WTC11 (cell line): Measurements from ENCODE around the gene ST6GALNAC2. TPM values are rescaled to one million over a fixed set of nuclear protein-coding genes. Genes with fewer than 3 reads are reported as not detected.
"Not testable (repeated sequence)": the region's sequence is repeated elsewhere in the genome, so short reads cannot be mapped to it uniquely, and the experiment has no call there.

Source experiments
- ATAC-seq: fragments of 200-7000 bp; cut with Tn5 transposase; 2 replicates; pipeline ENCODE4 v1.10.0; 2021; ENCODE audit warnings: mild to moderate bottlenecking, moderate library complexity
- CTCF ChIA-PET: fragments of 300-600 bp; sonication (Branson Sonifier 250); formaldehyde crosslinking; loops from one replicate; lab custom pipeline; 2021; ENCODE audit warnings: antibody characterized with exemption; lab: Charles Lee
- POLR2A ChIA-PET: fragments of 350-600 bp; sonication (Branson Sonifier 250); formaldehyde crosslinking; loops from one replicate; lab custom pipeline; 2021; ENCODE audit warnings: antibody characterized with exemption; lab: Charles Lee
- DNase-seq: peaks from one replicate; pipeline ENCODE4 v3.0.0; 2021; ENCODE audit warnings: low spot score
- H3K27ac Mint-ChIP-seq: 2 replicates; pipeline ENCODE4 v1.8.0; 2021; ENCODE audit warnings: mixed read lengths
- H3K27me3 Mint-ChIP-seq: 2 replicates; pipeline ENCODE4 v1.8.0; 2021; ENCODE audit warnings: low read depth, mild to moderate bottlenecking, moderate library complexity, mixed read lengths
- H3K36me3 Mint-ChIP-seq: 2 replicates; pipeline ENCODE4 v1.8.0; 2021; ENCODE audit warnings: mixed read lengths
- H3K4me1 Mint-ChIP-seq: 2 replicates; pipeline ENCODE4 v1.8.0; 2022; ENCODE audit warnings: mixed read lengths
- H3K4me3 Mint-ChIP-seq: 2 replicates; pipeline ENCODE4 v1.8.0; 2021; ENCODE audit warnings: mild to moderate bottlenecking, moderate library complexity, mixed read lengths
- H3K9me3 Mint-ChIP-seq: 2 replicates; pipeline ENCODE4 v1.8.0; 2021; ENCODE audit warnings: mixed read lengths
- ATF2 ChIP-seq: sonication (generic); formaldehyde crosslinking; IDR thresholded peaks from 2 replicates; pipeline ENCODE4 v1.8.1; 2022; ENCODE audit warnings: low read depth, missing genetic modification reagents, borderline replicate concordance
- CREM ChIP-seq: sonication (generic); formaldehyde crosslinking; IDR thresholded peaks from 2 replicates; pipeline ENCODE4 v1.8.1; 2022; ENCODE audit warnings: mild to moderate bottlenecking, missing genetic modification reagents, moderate library complexity
- ETV6 ChIP-seq: sonication (generic); formaldehyde crosslinking; IDR thresholded peaks from 2 replicates; pipeline ENCODE4 v1.8.1; 2022; ENCODE audit warnings: mild to moderate bottlenecking, missing genetic modification reagents
- GRHL2 ChIP-seq: fragments of 250-450 bp; sonication (Bioruptor Pico); IDR thresholded peaks from 2 replicates; pipeline ENCODE4 v1.8.0; 2022; ENCODE audit warnings: mild to moderate bottlenecking, moderate library complexity; ENCODE audit not compliant: insufficient replicate concordance, severe bottlenecking
- HMGA2 ChIP-seq: fragments of 250-450 bp; sonication (Bioruptor Pico); IDR thresholded peaks from 2 replicates; pipeline ENCODE4 v1.4.0; 2021; ENCODE audit warnings: mild to moderate bottlenecking, moderate library complexity
- JAZF1 ChIP-seq: fragments of 250-450 bp; sonication (Bioruptor Pico); IDR thresholded peaks from 2 replicates; pipeline ENCODE4 v1.9.0; 2021; ENCODE audit warnings: moderate library complexity, mild to moderate bottlenecking, inconsistent platforms
- MXD4 ChIP-seq: fragments of 250-450 bp; sonication (Bioruptor Pico); IDR thresholded peaks from 2 replicates; pipeline ENCODE4 v1.8.0; 2021; ENCODE audit warnings: mild to moderate bottlenecking, moderate library complexity, borderline replicate concordance
- MYBL2 ChIP-seq: sonication (generic); formaldehyde crosslinking; IDR thresholded peaks from 2 replicates; pipeline ENCODE4 v1.8.1; 2023; ENCODE audit warnings: mild to moderate bottlenecking, moderate library complexity, missing genetic modification reagents
- PREB ChIP-seq: sonication (generic); formaldehyde crosslinking; IDR thresholded peaks from 2 replicates; pipeline ENCODE4 v1.8.1; 2022; ENCODE audit warnings: mild to moderate bottlenecking, missing genetic modification reagents, moderate library complexity, borderline replicate concordance
- SP1 ChIP-seq: sonication (generic); formaldehyde crosslinking; conservative IDR thresholded peaks from 2 replicates; pipeline ENCODE4 v1.8.1; 2022; ENCODE audit warnings: missing genetic modification reagents
- USF1 ChIP-seq: sonication (generic); formaldehyde crosslinking; IDR thresholded peaks from 2 replicates; pipeline ENCODE4 v1.8.0; 2022; ENCODE audit warnings: mild to moderate bottlenecking, missing genetic modification reagents
- ZBTB21 ChIP-seq: sonication (generic); formaldehyde crosslinking; IDR thresholded peaks from 2 replicates; pipeline ENCODE4 v1.8.1; 2023; ENCODE audit warnings: mild to moderate bottlenecking, missing genetic modification reagents, borderline replicate concordance
- ZNF416 ChIP-seq: fragments of 250-450 bp; sonication (Bioruptor Pico); IDR thresholded peaks from 2 replicates; pipeline ENCODE4 v1.9.0; 2021; ENCODE audit warnings: mild to moderate bottlenecking, inconsistent platforms
- total RNA-seq: library from RNA; stranded (reverse); gene quantifications from 3 replicates; pipeline ENCODE4 v1.2.3, GENCODE V29; 2021
- TF ChIP-seq, protein P1 (sequence below): fragments of 250-450 bp; sonication (Bioruptor Pico); conservative IDR thresholded peaks from 2 replicates; pipeline ENCODE4 v1.9.0; 2021; ENCODE audit warnings: mild to moderate bottlenecking

The ST6GALNAC2 gene
- total RNA-seq, 1 experiment from 2014 or later: not detected

- TF ChIP-seq HMGA2 (CRISPR knock-in tag): no peak
- TF ChIP-seq, protein P1, sequence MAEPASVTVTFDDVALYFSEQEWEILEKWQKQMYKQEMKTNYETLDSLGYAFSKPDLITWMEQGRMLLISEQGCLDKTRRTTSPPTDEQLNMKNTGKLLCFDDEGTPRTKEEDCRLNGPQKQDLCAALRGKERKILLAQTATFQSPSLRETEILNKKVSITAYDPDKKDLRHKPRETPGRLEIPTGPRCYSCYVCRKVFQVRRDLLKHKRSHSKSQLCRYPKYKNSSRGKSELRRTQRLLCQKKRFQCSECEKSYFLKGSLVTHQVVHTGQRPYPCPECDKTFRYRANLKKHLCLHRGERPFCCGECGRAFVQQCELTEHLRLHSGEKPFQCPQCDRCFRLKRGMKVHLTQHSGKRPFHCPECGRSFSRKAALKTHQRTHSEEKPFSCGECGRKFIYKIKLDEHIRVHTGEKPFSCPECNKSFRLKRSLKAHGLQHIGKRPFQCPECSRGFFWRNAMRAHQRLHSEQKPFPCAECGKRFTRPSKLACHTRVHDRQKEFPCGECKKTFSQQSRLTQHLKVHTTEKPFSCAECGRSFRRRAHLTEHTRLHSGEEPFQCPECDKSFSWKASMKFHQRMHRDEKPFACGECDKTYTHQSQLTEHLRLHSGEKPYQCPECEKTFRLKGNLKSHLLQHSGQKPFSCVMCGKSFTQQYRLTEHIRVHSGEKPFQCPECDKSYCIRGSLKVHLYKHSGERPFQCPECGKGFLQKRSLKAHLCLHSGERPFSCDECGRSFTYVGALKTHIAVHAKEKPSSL (CRISPR knock-in tag): 0 out of 2 replicates have a peak, but pooled peaks have one; percentile 20
- no peak for TF ChIP-seq ETV6 (CRISPR knock-in tag)
- no peak for TF ChIP-seq MXD4 (CRISPR knock-in tag)
- no peak for TF ChIP-seq SP1
- TF ChIP-seq CREM (CRISPR knock-in tag): no peak
- no peak for TF ChIP-seq JAZF1 (CRISPR knock-in tag)
- 0 out of 2 replicates have a peak, but pooled peaks have one; percentile 28 for TF ChIP-seq MYBL2 (CRISPR knock-in tag)
- TF ChIP-seq ZNF416 (CRISPR knock-in tag): no peak
- TF ChIP-seq USF1 (CRISPR knock-in tag): no peak
- no peak for TF ChIP-seq ATF2
- no peak for TF ChIP-seq GRHL2
- TF ChIP-seq ZBTB21 (CRISPR knock-in tag): no peak
- no peak for TF ChIP-seq PREB (CRISPR knock-in tag)
- no peaks in the 10 kb centered on the region for H3K9me3 Mint-ChIP-seq
- H3K4me3 Mint-ChIP-seq: no peak overlapping the region
- CTCF ChIA-PET: interaction anchor here (0.8 to 4.8 kb wide), 16 partner anchors 8 to 115 kb away, joined by 3 to 45 read pairs (median 6); no protein-coding TSS in a partner anchor
- H3K27ac Mint-ChIP-seq: peak overlapping the region; percentile 10
- ATAC-seq (no peak), DNase-seq (no peak)
- peaks cover 45% of the 10 kb centered on the region for H3K36me3 Mint-ChIP-seq
- no peaks in the 10 kb centered on the region for H3K27me3 Mint-ChIP-seq
- POLR2A ChIA-PET: interaction anchor here (0.6 to 1.3 kb wide), 4 partner anchors 9 to 58 kb away, joined by 3 to 6 read pairs (median 4); partner anchors contain the start of gene ST6GALNAC2
- H3K4me1 Mint-ChIP-seq: peaks cover 48% of the 10 kb centered on the region
Observed at GRCh38 chr17:76565728-76566612, 19.7 kb downstream of the ST6GALNAC2 start.

- H3K4me1 Mint-ChIP-seq: peaks cover 56% of the 10 kb centered on the region
- ChIA-PET POLR2A (interaction anchor here (1.3 kb wide), 1 partner anchor 8 kb away, joined by 4 read pairs; no protein-coding TSS in a partner anchor), CTCF (interaction anchor here (0.8 to 4.8 kb wide), 6 partner anchors 10 to 116 kb away, joined by 4 to 45 read pairs (median 6); no protein-coding TSS in a partner anchor)
- not testable (repeated sequence) for H3K27me3 Mint-ChIP-seq, DNase-seq, ATAC-seq, H3K4me3 Mint-ChIP-seq, H3K9me3 Mint-ChIP-seq
- H3K36me3 Mint-ChIP-seq: peaks cover 51% of the 10 kb centered on the region
- H3K27ac Mint-ChIP-seq: peak overlapping the region; percentile 10
Observed at GRCh38 chr17:76564991-76565727, 20.5 kb downstream of the ST6GALNAC2 start.

DNA sequence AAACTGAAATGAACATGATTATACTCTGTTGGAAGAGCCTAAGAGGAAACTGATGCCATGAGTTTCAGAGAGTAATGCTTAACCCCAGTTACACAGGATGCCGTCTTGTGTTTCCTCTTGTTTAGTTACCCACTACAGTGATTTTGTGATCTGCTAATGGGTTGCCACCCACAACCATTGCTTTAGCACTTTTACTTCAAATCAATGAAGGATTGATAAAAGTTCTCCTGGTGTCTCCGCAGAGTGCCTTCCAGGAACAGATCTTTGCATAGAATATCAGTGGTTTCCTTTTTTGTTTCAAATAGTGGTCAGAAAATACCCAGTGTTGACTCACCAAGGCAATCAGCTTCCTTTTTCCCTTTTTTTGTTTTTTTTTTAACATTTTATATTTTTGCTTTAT lies 22.3 kb downstream of the ST6GALNAC2 start:
- H3K4me3 Mint-ChIP-seq, ATAC-seq, CTCF ChIA-PET, H3K9me3 Mint-ChIP-seq, H3K27ac Mint-ChIP-seq, H3K27me3 Mint-ChIP-seq, DNase-seq, POLR2A ChIA-PET: not testable (repeated sequence)
- peaks cover 65% of the 10 kb centered on the region for H3K4me1 Mint-ChIP-seq
- H3K36me3 Mint-ChIP-seq: peaks cover 68% of the 10 kb centered on the region
